DND-41 (cell line): ENCODE results near the gene SAMD4A.

ENCODE experiments used
- CTCF ChIP-seq: IDR thresholded peaks from 2 replicates; pipeline ENCODE4 v1.5.1; 2012; ENCODE audit warnings: borderline replicate concordance, low read length, moderate library complexity, mild to moderate bottlenecking; ENCODE audit not compliant: poor library complexity, severe bottlenecking; ENCODE audit errors: extremely low read depth
- EZH2 ChIP-seq: IDR thresholded peaks from 3 replicates; pipeline ENCODE4 v1.6.1; 2012; ENCODE audit warnings: borderline replicate concordance, low read depth, mild to moderate bottlenecking, moderate library complexity, low read length, inconsistent platforms; ENCODE audit not compliant: severe bottlenecking

GRCh38 chr14:54766276-54767138 lies 199.6 kb downstream of the SAMD4A start:
- TF ChIP-seq EZH2: no peak
- TF ChIP-seq CTCF: no peak
